NCI-H2196 (cell line): ENCODE measurements around the gene ANKH.
"Not testable (repeated sequence)": the region's sequence is repeated elsewhere in the genome, so short reads cannot be mapped to it uniquely, and the experiment has no call there.

Source experiments
- DNase-seq: peaks from one replicate; lab custom pipeline; 2025; ENCODE audit not compliant: unreplicated experiment; lab: John Stamatoyannopoulos, UW

ANKH gene

GRCh38 chr5:14830210-14831005, 41.2 kb downstream of the ANKH start:
- DNase-seq, result no peak

- DNase-seq, result no peak
Observed at GRCh38 chr5:14829396-14829795, 42.2 kb downstream of the ANKH start.

- no peak for DNase-seq
Observed at GRCh38 chr5:14826714-14827113, 44.9 kb downstream of the ANKH start.

GRCh38 chr5:14825977-14826376, 45.6 kb downstream of the ANKH start:
- no peak for DNase-seq

- DNase-seq, result no peak
Observed at GRCh38 chr5:14824499-14824898, 47.1 kb downstream of the ANKH start.

- no peak for DNase-seq
Observed at GRCh38 chr5:14821100-14821845, 50.3 kb downstream of the ANKH start.

GRCh38 chr5:14818931-14819790, 52.4 kb downstream of the ANKH start:
- no peak for DNase-seq

GRCh38 chr5:14817762-14818136, 53.8 kb downstream of the ANKH start:
- DNase-seq, result not testable (repeated sequence)

GRCh38 chr5:14816999-14817761, 54.4 kb downstream of the ANKH start:
- no peak for DNase-seq

GRCh38 chr5:14816374-14816998, 55.1 kb downstream of the ANKH start:
- DNase-seq, result no peak

GRCh38 chr5:14813747-14814146, 57.8 kb downstream of the ANKH start:
- no peak for DNase-seq

GRCh38 chr5:14812166-14812565, 59.4 kb downstream of the ANKH start:
- no peak for DNase-seq

GRCh38 chr5:14810928-14811572, 60.5 kb downstream of the ANKH start:
- no peak for DNase-seq

GRCh38 chr5:14810282-14810681, 61.3 kb downstream of the ANKH start:
- no peak for DNase-seq

GRCh38 chr5:14809369-14810155, 62.0 kb downstream of the ANKH start:
- no peak for DNase-seq

GRCh38 chr5:14807471-14807870, 64.1 kb downstream of the ANKH start:
- no peak for DNase-seq

GRCh38 chr5:14806456-14806855, 65.1 kb downstream of the ANKH start:
- DNase-seq, result no peak

GRCh38 chr5:14802541-14802940, 69.0 kb downstream of the ANKH start:
- DNase-seq, result no peak

GRCh38 chr5:14801792-14802191, 69.8 kb downstream of the ANKH start:
- DNase-seq, result no peak
